Measurements from ENCODE around the gene LRRC9. TPM values are rescaled to one million over a fixed set of nuclear protein-coding genes. Genes with fewer than 3 reads are reported as not detected.

Gene LRRC9
- total and polyA plus RNA-seq, 2 experiments from 2014 or later = 2.2 to 3.1 TPM

GRCh38 chr14:60090864-60091519 lies 171.0 kb downstream of the LRRC9 start:
- H3K36me3 Mint-ChIP-seq (ENCODE audit: low read depth) = peaks cover 2% of the 10 kb centered on the region; the same call in 1 of the 3 replicates
- H3K4me1 Mint-ChIP-seq = peaks cover 31% of the 10 kb centered on the region
- no peaks in the 10 kb centered on the region for H3K36me3 ChIP-seq (ENCODE audit: insufficient read depth)
- H3K4me2 ChIP-seq = peak overlapping the region; percentile 81
- H3F3A ChIP-seq (replicated peaks; ENCODE audit: low read depth) = 0 out of 2 replicates have a peak, but pooled peaks cover 6% of the 10 kb centered on the region
- H3K9me3 Mint-ChIP-seq = no peaks in the 10 kb centered on the region
- H3K27ac ChIP-seq (ENCODE audit: low read depth) = peak overlapping the region; percentile 94
- H2AFZ ChIP-seq = peak overlapping the region; percentile 97
- DNase-seq (ENCODE audit: low spot score) (peak; percentile 32), ATAC-seq (peak; percentile 4; the same call in 2 of the 3 replicates)
- H3K9me2 ChIP-seq (ENCODE audit: insufficient read depth) = no peaks in the 10 kb centered on the region
- no peak for TF ChIP-seq CTCF (conservative IDR thresholded peaks at IDR 0.05; ENCODE audit: low read depth in 2 of 2)
- TF ChIP-seq EZH2phosphoT487 (IDR thresholded peaks at IDR 0.05; ENCODE audit: unreplicated experiment) = no peak
- no peak for TF ChIP-seq STAT1 (IDR thresholded peaks at IDR 0.05; ENCODE audit: unreplicated experiment)
- TF ChIP-seq ZNF331 (CRISPR knock-in tag; IDR thresholded peaks at IDR 0.05; ENCODE audit: low read depth) = no peak
- TF ChIP-seq REST (IDR thresholded peaks at IDR 0.05; ENCODE audit: unreplicated experiment) = no peak
- TF ChIP-seq ZNF462 (CRISPR knock-in tag; IDR thresholded peaks at IDR 0.05) = no peak
- no peak for TF ChIP-seq ZNF114 (CRISPR knock-in tag; IDR thresholded peaks at IDR 0.05)
- no peak for TF ChIP-seq CREB1 (CRISPR knock-in tag; IDR thresholded peaks at IDR 0.05; ENCODE audit: low read depth)
- no peak for TF ChIP-seq EZH2 (IDR thresholded peaks at IDR 0.05; ENCODE audit: low read depth, unreplicated experiment)
- no peak for TF ChIP-seq ETS1 (IDR thresholded peaks at IDR 0.05)
- TF ChIP-seq NANOG (IDR thresholded peaks at IDR 0.05; ENCODE audit: borderline replicate concordance) = no peak
- no peak for TF ChIP-seq POLR2AphosphoS5 (IDR thresholded peaks at IDR 0.05; ENCODE audit: low read depth)
- TF ChIP-seq JUNB (IDR thresholded peaks at IDR 0.05; ENCODE audit: unreplicated experiment) = no peak
- peaks cover 34% of the 10 kb centered on the region for H3K79me2 ChIP-seq (replicated peaks; ENCODE audit: insufficient read depth)
- peaks cover 26% of the 10 kb centered on the region for H3K4me1 ChIP-seq (ENCODE audit: insufficient read depth)
- no peaks in the 10 kb centered on the region for H3K27me3 ChIP-seq (ENCODE audit: insufficient read depth)
- peak overlapping the region; percentile 73 for H3K4me3 ChIP-seq
- H3K4me3 Mint-ChIP-seq = peak overlapping the region; percentile 92
- H4K20me1 ChIP-seq (replicated peaks; ENCODE audit: insufficient read depth) = 0 out of 2 replicates have a peak, but pooled peaks cover 5% of the 10 kb centered on the region
- peaks cover 2% of the 10 kb centered on the region for H3K27me3 Mint-ChIP-seq (ENCODE audit: insufficient read depth, low read depth, poor library complexity)
- H3K27ac Mint-ChIP-seq = peak overlapping the region; percentile 80
